HepG2 (cell line): ENCODE results near the gene ZNF217. TPM values are rescaled to one million over a fixed set of nuclear protein-coding genes. Genes with fewer than 3 reads are reported as not detected.

Experiments
- ATF7-NPFF ChIP-seq: sonication (generic); formaldehyde crosslinking; IDR thresholded peaks from 2 replicates; pipeline ENCODE4 v1.8.1; 2023; ENCODE audit warnings: mild to moderate bottlenecking, low read depth, missing genetic modification reagents, moderate library complexity
- BCL6 ChIP-seq: IDR thresholded peaks from 2 replicates; pipeline ENCODE4 v1.6.1; 2016; ENCODE audit warnings: missing genetic modification reagents, missing compliant biosample characterization
- HMG20B ChIP-seq: conservative IDR thresholded peaks from 2 replicates; pipeline ENCODE4 v1.6.1; 2016; ENCODE audit warnings: missing genetic modification reagents, missing compliant biosample characterization
- HNRNPH1 ChIP-seq: fragments of 200-400 bp; formaldehyde crosslinking; optimal IDR thresholded peaks from 2 replicates; pipeline ENCODE3; 2017; ENCODE audit warnings: mild to moderate bottlenecking, low read depth, low read length
- IKZF4 ChIP-seq: sonication (generic); formaldehyde crosslinking; IDR thresholded peaks from 2 replicates; pipeline ENCODE4 v1.5.1; 2020; ENCODE audit warnings: borderline replicate concordance, mild to moderate bottlenecking, low read depth, missing genetic modification reagents; ENCODE audit errors: not compliant biosample characterization
- KAT7 ChIP-seq: IDR thresholded peaks from 2 replicates; pipeline ENCODE4 v1.6.1; 2018; ENCODE audit warnings: borderline replicate concordance, missing compliant biosample characterization
- KDM5A ChIP-seq: fragments of 200-600 bp; sonication (generic); IDR thresholded peaks from 2 replicates; pipeline ENCODE4 v1.7.0; 2018; ENCODE audit warnings: antibody characterized with exemption, mild to moderate bottlenecking, low read length, borderline replicate concordance
- KMT2B ChIP-seq: IDR thresholded peaks from 2 replicates; pipeline ENCODE4 v1.6.1; 2016; ENCODE audit warnings: missing genetic modification reagents, missing compliant biosample characterization
- PCBP2 ChIP-seq: fragments of 200-400 bp; formaldehyde crosslinking; optimal IDR thresholded peaks from 2 replicates; pipeline ENCODE3; 2018; ENCODE audit warnings: low read length, low read depth; ENCODE audit not compliant: poor library complexity, severe bottlenecking
- PRPF4 ChIP-seq: fragments of 200-400 bp; formaldehyde crosslinking; IDR thresholded peaks from 2 replicates; pipeline ENCODE4 v1.6.1; 2016; ENCODE audit warnings: low read length, low read depth; ENCODE audit not compliant: poor library complexity, severe bottlenecking
- RAD51 ChIP-seq: fragments of 450-650 bp; IDR thresholded peaks from 2 replicates; pipeline ENCODE4 v1.6.1; 2016; ENCODE audit warnings: borderline replicate concordance
- SATB2 ChIP-seq: sonication (generic); formaldehyde crosslinking; IDR thresholded peaks from 2 replicates; pipeline ENCODE4 v1.5.0; 2020; ENCODE audit warnings: missing genetic modification reagents
- TAF15 ChIP-seq: fragments of 200-400 bp; formaldehyde crosslinking; IDR thresholded peaks from one replicate; pipeline ENCODE4 v1.6.1; 2018; ENCODE audit warnings: mild to moderate bottlenecking, low read depth, low read length; ENCODE audit not compliant: poor library complexity, severe bottlenecking
- TEF ChIP-seq: sonication (generic); formaldehyde crosslinking; IDR thresholded peaks from 2 replicates; pipeline ENCODE4 v1.5.0; 2020; ENCODE audit warnings: missing genetic modification reagents
- TRIM24 ChIP-seq: sonication (generic); formaldehyde crosslinking; IDR thresholded peaks from 2 replicates; pipeline ENCODE4 v1.8.0; 2022; ENCODE audit warnings: mild to moderate bottlenecking, missing genetic modification reagents
- ZFP62 ChIP-seq: sonication (generic); formaldehyde crosslinking; IDR thresholded peaks from 2 replicates; pipeline ENCODE4 v1.4.0; 2020; ENCODE audit warnings: missing genetic modification reagents
- ZFP91 ChIP-seq: sonication (generic); formaldehyde crosslinking; IDR thresholded peaks from 2 replicates; pipeline ENCODE4 v1.9.0; 2022; ENCODE audit warnings: missing genetic modification reagents, mild to moderate bottlenecking, borderline replicate concordance
- ZNF292 ChIP-seq: sonication (generic); formaldehyde crosslinking; IDR thresholded peaks from 2 replicates; pipeline ENCODE4 v1.8.1; 2022; ENCODE audit warnings: mild to moderate bottlenecking, low read depth, missing genetic modification reagents, borderline replicate concordance
- ZNF546 ChIP-seq: sonication (generic); formaldehyde crosslinking; conservative IDR thresholded peaks from 2 replicates; pipeline ENCODE4 v1.8.1; 2023; ENCODE audit warnings: mild to moderate bottlenecking, missing genetic modification reagents
- ZNF552 ChIP-seq: sonication (generic); formaldehyde crosslinking; IDR thresholded peaks from 2 replicates; pipeline ENCODE4 v1.9.0; 2022; ENCODE audit warnings: missing genetic modification reagents, mild to moderate bottlenecking, borderline replicate concordance
- polyA plus RNA-seq, 8 experiments: library from polyadenylated mRNA; depleted of rRNA in 3 of 8; stranded (reverse) in 7 of 8; unstranded in 1 of 8; fragments of >200 nt; fragmentation: Illumina TruSeq in 4 of 8; extraction: Trizol in 4 of 8; gene quantifications; 2 replicates each; pipeline versions ENCODE4 v1.2.1 to v1.2.3, GENCODE V29; 2011 to 2016; ENCODE audit warnings: low read depth in 4 of 8, missing spikeins in 1 of 8, mixed read lengths in 1 of 8; ENCODE audit not compliant: insufficient read depth in 1 of 8
- total RNA-seq, 5 experiments: library from RNA; depleted of rRNA; stranded (reverse); fragments of >200 nt; fragmentation: Illumina TruSeq; extraction: Trizol; gene quantifications; 2 replicates each; pipeline ENCODE4 v1.2.3, GENCODE V29; 2016; ENCODE audit warnings: low read depth in 1 of 5
- TF ChIP-seq, protein P1 (sequence below): sonication (generic); formaldehyde crosslinking; IDR thresholded peaks from 2 replicates; pipeline ENCODE4 v1.5.1; 2020; ENCODE audit warnings: missing genetic modification reagents, mild to moderate bottlenecking, borderline replicate concordance
- TF ChIP-seq, protein P2 (sequence below): sonication (generic); formaldehyde crosslinking; conservative IDR thresholded peaks from 2 replicates; pipeline ENCODE4 v1.4.0; 2020; ENCODE audit warnings: missing genetic modification reagents
- TF ChIP-seq, protein P3 (sequence below): sonication (generic); formaldehyde crosslinking; IDR thresholded peaks from 2 replicates; pipeline ENCODE4 v1.9.0; 2021; ENCODE audit warnings: missing genetic modification reagents, borderline replicate concordance

ZNF217 gene
- total and polyA plus RNA-seq, 2 of the 13 experiments (the other 11 are each of a cell fraction or from before 2014, with no cell fraction given): 22.3 to 29.8 TPM

DNA sequence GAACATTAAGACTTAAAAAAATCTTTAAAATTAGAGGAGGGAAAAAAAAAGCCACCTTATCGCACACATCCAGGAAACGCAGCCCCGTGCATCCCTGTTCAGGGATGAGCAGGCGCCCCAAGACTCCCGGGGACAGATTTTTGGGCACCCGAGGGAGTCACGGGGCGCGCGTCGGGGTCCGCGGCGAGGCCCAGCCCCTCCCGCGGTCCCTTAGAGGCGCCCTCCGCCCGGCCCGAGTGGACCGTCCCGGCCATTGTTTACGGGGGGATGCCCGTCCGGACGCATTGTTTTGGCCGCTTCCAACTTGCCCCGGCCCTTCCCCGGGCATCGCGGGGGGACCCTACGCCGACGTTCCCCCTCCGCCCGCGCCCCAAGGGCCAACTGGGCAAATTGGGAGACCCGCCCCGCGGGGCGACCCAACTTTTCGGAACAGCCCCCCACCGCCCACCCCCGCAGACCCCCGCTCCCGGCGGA, 610 bp downstream of the ZNF217 start (continued):
- TF ChIP-seq KDM5A (peak; percentile 54), ZNF552 (CRISPR knock-in tag) (no peak), SATB2 (CRISPR knock-in tag) (no peak), KMT2B (CRISPR knock-in tag) (no peak), ZNF292 (CRISPR knock-in tag) (no peak), ATF7-NPFF (CRISPR knock-in tag) (peak; percentile 66), ZFP91 (CRISPR knock-in tag) (peak; percentile 30; the same call in 1 of the 2 replicates), RAD51 (no peak), PCBP2 (no peak), TAF15 (no peak), PRPF4 (no peak), HMG20B (CRISPR knock-in tag) (no peak), IKZF4 (CRISPR knock-in tag) (no peak), BCL6 (no peak), ZNF546 (CRISPR knock-in tag) (no peak), TRIM24 (no peak), KAT7 (peak; percentile 70; the same call in 1 of the 2 replicates), ZFP62 (CRISPR knock-in tag) (no peak), TEF (CRISPR knock-in tag) (no peak), HNRNPH1 (no peak)
- TF ChIP-seq, protein P1, sequence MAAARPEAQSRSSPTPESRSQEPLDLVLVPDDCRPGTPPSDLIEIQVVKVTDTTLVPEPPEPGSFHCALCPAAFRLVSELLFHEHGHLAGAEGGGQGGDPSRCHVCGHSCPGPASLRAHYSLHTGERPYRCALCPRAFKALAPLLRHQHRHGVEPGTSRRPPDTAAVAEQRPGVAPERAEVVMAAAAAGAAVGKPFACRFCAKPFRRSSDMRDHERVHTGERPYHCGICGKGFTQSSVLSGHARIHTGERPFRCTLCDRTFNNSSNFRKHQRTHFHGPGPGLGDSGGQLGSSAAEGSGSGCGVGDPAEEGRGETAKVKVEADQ (CRISPR knock-in tag): no peak
- TF ChIP-seq, protein P2, sequence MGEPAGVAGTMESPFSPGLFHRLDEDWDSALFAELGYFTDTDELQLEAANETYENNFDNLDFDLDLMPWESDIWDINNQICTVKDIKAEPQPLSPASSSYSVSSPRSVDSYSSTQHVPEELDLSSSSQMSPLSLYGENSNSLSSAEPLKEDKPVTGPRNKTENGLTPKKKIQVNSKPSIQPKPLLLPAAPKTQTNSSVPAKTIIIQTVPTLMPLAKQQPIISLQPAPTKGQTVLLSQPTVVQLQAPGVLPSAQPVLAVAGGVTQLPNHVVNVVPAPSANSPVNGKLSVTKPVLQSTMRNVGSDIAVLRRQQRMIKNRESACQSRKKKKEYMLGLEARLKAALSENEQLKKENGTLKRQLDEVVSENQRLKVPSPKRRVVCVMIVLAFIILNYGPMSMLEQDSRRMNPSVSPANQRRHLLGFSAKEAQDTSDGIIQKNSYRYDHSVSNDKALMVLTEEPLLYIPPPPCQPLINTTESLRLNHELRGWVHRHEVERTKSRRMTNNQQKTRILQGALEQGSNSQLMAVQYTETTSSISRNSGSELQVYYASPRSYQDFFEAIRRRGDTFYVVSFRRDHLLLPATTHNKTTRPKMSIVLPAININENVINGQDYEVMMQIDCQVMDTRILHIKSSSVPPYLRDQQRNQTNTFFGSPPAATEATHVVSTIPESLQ (CRISPR knock-in tag): no peak
- TF ChIP-seq, protein P3, sequence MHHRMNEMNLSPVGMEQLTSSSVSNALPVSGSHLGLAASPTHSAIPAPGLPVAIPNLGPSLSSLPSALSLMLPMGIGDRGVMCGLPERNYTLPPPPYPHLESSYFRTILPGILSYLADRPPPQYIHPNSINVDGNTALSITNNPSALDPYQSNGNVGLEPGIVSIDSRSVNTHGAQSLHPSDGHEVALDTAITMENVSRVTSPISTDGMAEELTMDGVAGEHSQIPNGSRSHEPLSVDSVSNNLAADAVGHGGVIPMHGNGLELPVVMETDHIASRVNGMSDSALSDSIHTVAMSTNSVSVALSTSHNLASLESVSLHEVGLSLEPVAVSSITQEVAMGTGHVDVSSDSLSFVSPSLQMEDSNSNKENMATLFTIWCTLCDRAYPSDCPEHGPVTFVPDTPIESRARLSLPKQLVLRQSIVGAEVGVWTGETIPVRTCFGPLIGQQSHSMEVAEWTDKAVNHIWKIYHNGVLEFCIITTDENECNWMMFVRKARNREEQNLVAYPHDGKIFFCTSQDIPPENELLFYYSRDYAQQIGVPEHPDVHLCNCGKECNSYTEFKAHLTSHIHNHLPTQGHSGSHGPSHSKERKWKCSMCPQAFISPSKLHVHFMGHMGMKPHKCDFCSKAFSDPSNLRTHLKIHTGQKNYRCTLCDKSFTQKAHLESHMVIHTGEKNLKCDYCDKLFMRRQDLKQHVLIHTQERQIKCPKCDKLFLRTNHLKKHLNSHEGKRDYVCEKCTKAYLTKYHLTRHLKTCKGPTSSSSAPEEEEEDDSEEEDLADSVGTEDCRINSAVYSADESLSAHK: no peak
